ENCODE data around the gene AXIN2.

AXIN2 gene

DNA sequence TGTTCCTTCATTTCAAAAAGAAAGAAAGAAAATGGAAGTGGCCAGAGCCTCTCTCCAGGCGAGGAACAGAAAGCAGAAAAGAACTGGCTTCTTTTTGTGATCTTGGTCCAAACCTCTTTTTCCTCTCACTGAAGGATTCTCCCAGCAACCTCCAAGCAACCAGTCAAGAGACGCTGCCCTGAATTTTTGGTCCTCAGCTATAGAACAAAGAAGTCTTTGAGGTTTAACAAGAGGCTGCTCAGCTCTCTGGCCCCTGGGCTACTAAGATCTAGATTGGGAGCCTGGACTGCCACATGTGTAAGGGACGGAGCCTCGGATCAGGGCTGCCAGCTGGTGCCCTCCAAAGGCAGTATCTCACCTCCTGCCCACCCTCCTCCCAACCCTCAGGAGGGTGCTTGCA is 62.6 kb downstream of the AXIN2 start:
- H3K4me3 ChIP-seq (replicated peaks; ENCODE audit: low read depth, low read length): no peak overlapping the region
- TF ChIP-seq, protein P1, sequence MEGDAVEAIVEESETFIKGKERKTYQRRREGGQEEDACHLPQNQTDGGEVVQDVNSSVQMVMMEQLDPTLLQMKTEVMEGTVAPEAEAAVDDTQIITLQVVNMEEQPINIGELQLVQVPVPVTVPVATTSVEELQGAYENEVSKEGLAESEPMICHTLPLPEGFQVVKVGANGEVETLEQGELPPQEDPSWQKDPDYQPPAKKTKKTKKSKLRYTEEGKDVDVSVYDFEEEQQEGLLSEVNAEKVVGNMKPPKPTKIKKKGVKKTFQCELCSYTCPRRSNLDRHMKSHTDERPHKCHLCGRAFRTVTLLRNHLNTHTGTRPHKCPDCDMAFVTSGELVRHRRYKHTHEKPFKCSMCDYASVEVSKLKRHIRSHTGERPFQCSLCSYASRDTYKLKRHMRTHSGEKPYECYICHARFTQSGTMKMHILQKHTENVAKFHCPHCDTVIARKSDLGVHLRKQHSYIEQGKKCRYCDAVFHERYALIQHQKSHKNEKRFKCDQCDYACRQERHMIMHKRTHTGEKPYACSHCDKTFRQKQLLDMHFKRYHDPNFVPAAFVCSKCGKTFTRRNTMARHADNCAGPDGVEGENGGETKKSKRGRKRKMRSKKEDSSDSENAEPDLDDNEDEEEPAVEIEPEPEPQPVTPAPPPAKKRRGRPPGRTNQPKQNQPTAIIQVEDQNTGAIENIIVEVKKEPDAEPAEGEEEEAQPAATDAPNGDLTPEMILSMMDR (IDR thresholded peaks at IDR 0.05; ENCODE audit: low read length, missing control alignments): no peak
- DNase-seq (ENCODE audit: low read depth): no peak

DNA sequence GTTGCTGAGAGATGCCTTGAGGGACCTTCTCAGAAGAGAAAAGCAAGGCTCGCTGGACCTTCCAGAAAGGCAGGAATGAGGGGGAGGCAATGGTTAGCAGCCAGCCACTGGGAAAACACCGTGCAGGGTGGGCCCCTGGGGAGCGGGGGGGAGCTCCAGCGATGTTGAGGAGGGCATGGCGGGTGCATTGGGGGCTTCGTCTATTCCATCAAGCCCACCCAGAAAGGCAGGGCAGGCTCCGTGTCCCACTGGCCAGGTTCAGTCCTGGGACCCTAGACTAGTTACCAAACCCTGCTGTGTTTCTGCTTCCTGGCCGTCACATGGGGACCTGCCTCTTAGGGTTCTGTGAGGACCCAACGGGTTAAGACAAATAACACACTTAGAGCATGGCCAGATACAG is 64.6 kb downstream of the AXIN2 start:
- no peak for DNase-seq (ENCODE audit: low read depth)
- H3K4me3 ChIP-seq (replicated peaks; ENCODE audit: low read depth, low read length): no peak overlapping the region
- TF ChIP-seq, protein P1 (IDR thresholded peaks at IDR 0.05; ENCODE audit: low read length, missing control alignments): no peak

DNA sequence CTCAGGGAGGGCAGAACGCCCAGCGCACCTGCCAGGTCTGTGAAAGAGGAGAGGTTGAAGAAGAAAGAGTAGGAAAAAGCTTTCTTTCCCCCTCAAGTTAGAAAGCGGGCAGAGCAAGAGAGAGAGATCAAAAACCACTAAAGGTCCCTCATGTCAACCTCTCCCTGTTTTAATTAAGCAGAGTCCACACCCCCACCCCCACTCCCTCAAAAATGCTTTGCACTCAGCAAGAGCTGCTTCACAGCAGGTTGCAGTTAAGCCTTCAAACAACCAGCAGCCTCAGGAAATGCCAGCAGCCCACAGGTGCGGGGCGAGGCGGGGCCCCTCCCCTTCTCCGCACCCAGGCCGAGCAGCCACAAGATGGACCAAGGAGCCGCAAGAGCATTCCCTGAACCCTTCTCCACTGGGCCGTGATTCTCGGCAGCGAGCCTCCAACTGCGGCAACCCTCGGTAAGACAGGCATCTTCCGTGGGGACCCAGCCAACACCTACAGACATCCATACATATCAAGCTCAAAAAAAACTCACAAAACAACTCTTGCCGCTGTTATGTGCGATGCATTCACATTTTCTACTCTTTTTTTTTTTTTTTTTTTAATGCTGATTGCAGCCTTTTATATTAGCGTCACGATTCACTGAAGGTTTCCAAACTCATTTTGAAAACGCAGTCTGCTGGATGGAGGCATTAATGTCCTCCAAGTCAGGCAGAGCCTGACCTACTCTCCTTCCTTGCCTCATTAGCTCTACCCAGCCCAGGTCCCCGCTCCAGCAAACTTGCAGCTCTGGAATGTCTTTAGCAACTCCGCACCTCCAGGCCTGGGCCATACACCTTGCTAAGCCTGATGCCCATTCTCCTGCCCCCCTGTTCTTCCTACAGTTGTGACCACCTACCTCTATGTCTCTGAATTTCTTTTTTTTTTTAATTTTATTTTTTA is 66.1 kb downstream of the AXIN2 start:
- TF ChIP-seq, protein P1 (IDR thresholded peaks at IDR 0.05; ENCODE audit: low read length, missing control alignments): no peak
- DNase-seq (ENCODE audit: low read depth): no peak
- H3K4me3 ChIP-seq (replicated peaks; ENCODE audit: low read depth, low read length): no peak overlapping the region

DNA sequence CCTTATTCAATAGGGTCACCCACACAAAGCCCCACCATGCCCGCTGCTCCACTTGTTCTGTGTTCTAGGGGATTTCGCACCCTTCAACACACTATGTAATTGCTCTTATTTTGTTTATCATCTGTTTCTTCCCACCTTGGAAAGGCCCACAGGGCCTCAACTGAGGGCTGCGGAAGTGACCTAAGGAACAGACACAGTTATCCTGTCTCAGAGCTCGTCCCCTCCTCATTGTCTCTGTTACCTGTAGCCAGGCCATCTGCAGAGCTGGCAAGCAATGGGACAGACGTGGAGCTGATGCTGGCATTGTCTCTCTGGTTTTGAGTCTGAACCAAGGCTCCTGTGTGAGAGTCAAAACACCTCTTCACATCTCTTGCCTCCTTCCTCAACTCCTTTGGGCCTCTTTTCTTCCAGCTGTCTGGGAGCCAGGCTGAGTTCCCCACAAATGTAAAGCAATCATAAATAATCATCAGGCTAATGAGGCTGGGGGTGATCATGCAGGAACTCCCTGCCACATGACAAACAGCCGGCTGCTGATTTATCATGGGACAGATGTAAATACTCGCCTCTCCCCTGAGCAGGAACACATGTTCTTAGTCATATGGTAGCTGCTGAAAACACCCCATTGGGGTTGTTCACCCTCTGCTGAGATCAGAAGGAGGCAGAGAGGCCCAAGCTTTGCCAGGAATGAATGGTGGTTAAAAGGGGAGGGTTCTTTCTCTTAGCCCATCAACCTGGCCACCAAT is 71.9 kb downstream of the AXIN2 start:
- TF ChIP-seq, protein P1 (IDR thresholded peaks at IDR 0.05; ENCODE audit: low read length, missing control alignments): no peak
- H3K4me3 ChIP-seq (replicated peaks; ENCODE audit: low read depth, low read length): no peak overlapping the region

DNA sequence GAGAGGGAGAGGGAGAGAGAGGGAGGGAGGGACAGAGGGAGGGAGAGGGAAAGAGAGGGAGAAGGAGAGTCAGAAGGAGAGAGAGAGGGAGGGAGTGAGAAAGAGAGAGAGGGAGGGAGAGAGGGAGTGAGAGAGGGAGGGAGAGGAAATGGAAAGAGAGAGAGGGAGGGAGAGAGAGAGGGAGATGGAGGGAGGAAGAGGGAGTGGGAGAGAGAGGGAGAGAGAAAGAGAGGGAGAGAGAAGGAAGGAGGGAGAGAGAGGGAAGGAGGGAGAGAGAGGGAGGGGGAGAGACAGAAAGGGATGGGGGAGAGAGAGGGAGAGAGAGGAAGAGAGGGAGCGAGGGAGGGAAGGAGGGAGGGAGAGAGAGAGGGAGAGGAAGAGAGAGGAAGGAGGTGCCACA is 72.8 kb downstream of the AXIN2 start:
- TF ChIP-seq, protein P1 (IDR thresholded peaks at IDR 0.05; ENCODE audit: low read length, missing control alignments): no peak
- no peak for DNase-seq (ENCODE audit: low read depth)
- no peak overlapping the region for H3K4me3 ChIP-seq (replicated peaks; ENCODE audit: low read depth, low read length)

More for the DNA sequence above, 71.9 kb downstream of the AXIN2 start:
- DNase-seq (ENCODE audit: low read depth): no peak

DNA sequence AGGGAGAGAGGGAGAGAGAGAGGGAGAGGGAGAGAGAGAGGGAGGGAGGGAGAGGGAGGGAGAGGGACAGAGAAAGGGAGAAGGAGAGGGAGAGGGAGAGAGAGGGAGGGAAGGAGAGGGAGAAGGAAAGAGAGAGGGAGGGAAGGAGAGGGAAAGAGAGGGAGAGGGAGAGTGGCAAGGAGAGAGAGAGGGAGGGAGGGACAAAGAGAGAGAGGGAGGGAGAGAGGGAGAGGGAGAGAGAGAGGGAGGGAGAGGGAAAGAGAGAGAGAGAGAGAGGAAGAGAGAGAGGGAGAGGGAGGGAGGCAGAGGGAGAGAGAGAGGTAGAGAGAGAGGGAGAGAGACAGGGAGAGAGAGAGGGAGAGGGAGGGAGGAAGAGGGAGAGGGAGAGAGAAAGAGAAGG is 73.5 kb downstream of the AXIN2 start:
- TF ChIP-seq, protein P1 (IDR thresholded peaks at IDR 0.05; ENCODE audit: low read length, missing control alignments): no peak
- H3K4me3 ChIP-seq (replicated peaks; ENCODE audit: low read depth, low read length): no peak overlapping the region
- DNase-seq (ENCODE audit: low read depth): no peak
